ENCODE data around the gene TTC13. TPM values are rescaled to one million over a fixed set of nuclear protein-coding genes. Genes with fewer than 3 reads are reported as not detected.

Gene TTC13
- total RNA-seq, 3 donors from 2014 or later = 20.5 to 26.6 (median 22.0) TPM

- no peaks in the 10 kb centered on the region for H3K4me1 ChIP-seq
- peaks cover 0 to 5% of the 10 kb centered on the region in 2 donors for H3K27me3 ChIP-seq
- intact Hi-C loops (cut with DNase I; ENCODE audit: low total_unique reads) = no loop called here
- H3K36me3 ChIP-seq = no peaks in the 10 kb centered on the region
- TF ChIP-seq POLR2A (IDR thresholded peaks at IDR 0.05) (no peak), POLR2AphosphoS5 (IDR thresholded peaks at IDR 0.05) (peak; percentile 50 to 91 (median 62))
- DNase-seq (ENCODE audit: low spot score in 2 of 2) = peak in 1 of 2 donors; percentile 52
- peak overlapping the region in 1 of 3 donors; percentile 2 for H3K4me3 ChIP-seq
- H3K27ac ChIP-seq = no peak overlapping the region
- no peaks in the 10 kb centered on the region for H3K9me3 ChIP-seq
These were observed 100.1 kb downstream of the TTC13 start for GRCh38 chr1:230878591-230878990.

- no peak for DNase-seq (ENCODE audit: low spot score in 2 of 2)
- H3K4me3 ChIP-seq = no peak overlapping the region
- no peak overlapping the region for H3K27ac ChIP-seq
- H3K9me3 ChIP-seq = no peaks in the 10 kb centered on the region
- TF ChIP-seq CTCF (IDR thresholded peaks at IDR 0.05) = no peak
- intact Hi-C loops (cut with DNase I; ENCODE audit: low total_unique reads) = no loop called here
- no peaks in the 10 kb centered on the region for H3K36me3 ChIP-seq
- H3K27me3 ChIP-seq = peaks cover 0 to 5% of the 10 kb centered on the region in 2 donors
- H3K4me1 ChIP-seq = no peaks in the 10 kb centered on the region
These were observed 100.6 kb downstream of the TTC13 start for GRCh38 chr1:230877924-230878590.

GRCh38 chr1:230877146-230877923 lies 101.3 kb downstream of the TTC13 start:
- Histone ChIP-seq H3K4me1 (no peaks in the 10 kb centered on the region), H3K36me3 (no peaks in the 10 kb centered on the region), H3K27me3 (peaks cover 0 to 5% of the 10 kb centered on the region in 2 donors), H3K27ac (no peak overlapping the region), H3K9me3 (no peaks in the 10 kb centered on the region), H3K4me3 (no peak overlapping the region)
- intact Hi-C loops (cut with DNase I; ENCODE audit: low total_unique reads) = no loop called here
- no peak for DNase-seq (ENCODE audit: low spot score in 2 of 2)
- TF ChIP-seq CTCF (IDR thresholded peaks at IDR 0.05) (no peak), POLR2AphosphoS5 (IDR thresholded peaks at IDR 0.05) (no peak), POLR2A (IDR thresholded peaks at IDR 0.05) (no peak)

- Histone ChIP-seq H3K36me3 (no peaks in the 10 kb centered on the region), H3K27ac (no peak overlapping the region), H3K9me3 (no peaks in the 10 kb centered on the region), H3K27me3 (peaks cover 0 to 5% of the 10 kb centered on the region in 2 donors), H3K4me1 (no peaks in the 10 kb centered on the region), H3K4me3 (no peak overlapping the region)
- intact Hi-C loops (cut with DNase I; ENCODE audit: low total_unique reads) = no loop called here
- TF ChIP-seq POLR2A (IDR thresholded peaks at IDR 0.05) (no peak), POLR2AphosphoS5 (IDR thresholded peaks at IDR 0.05) (no peak), CTCF (IDR thresholded peaks at IDR 0.05) (no peak)
- no peak for DNase-seq (ENCODE audit: low spot score in 2 of 2)
These were observed 102.0 kb downstream of the TTC13 start for GRCh38 chr1:230876660-230877059.

GRCh38 chr1:230875370-230875769 lies 103.3 kb downstream of the TTC13 start:
- H3K4me3 ChIP-seq = no peak overlapping the region
- no peak for TF ChIP-seq POLR2A (IDR thresholded peaks at IDR 0.05)
- no peak for TF ChIP-seq CTCF (IDR thresholded peaks at IDR 0.05)
- TF ChIP-seq POLR2AphosphoS5 (IDR thresholded peaks at IDR 0.05) = no peak
- intact Hi-C loops (cut with DNase I; ENCODE audit: low total_unique reads) = no loop called here
- DNase-seq (ENCODE audit: low spot score in 2 of 2) = no peak
- no peaks in the 10 kb centered on the region for H3K9me3 ChIP-seq
- no peak overlapping the region for H3K27ac ChIP-seq
- H3K36me3 ChIP-seq = no peaks in the 10 kb centered on the region
- no peaks in the 10 kb centered on the region for H3K4me1 ChIP-seq
- H3K27me3 ChIP-seq = no peaks in the 10 kb centered on the region

All from breast epithelium (tissue), 4 donors.